Upper lobe of left lung (tissue), 4 donors: Measurements from ENCODE around the gene PDE4D.

Source experiments
- POLR2A ChIP-seq, 4 donors: fragments of 450-650 bp; IDR thresholded peaks; one replicate each; pipeline ENCODE4 v1.5.1; 2016 to 2017; ENCODE audit warnings: antibody characterized with exemption in 4 of 4, mild to moderate bottlenecking in 2 of 4
- TF ChIP-seq, protein P1 (sequence below), 6 experiments: fragments of 450-650 bp in 4 of 6; fragments of 200-600 bp in 2 of 6; sonication (generic) in 2 of 6; IDR thresholded peaks; one replicate each; pipeline ENCODE4 v1.5.1; 2016 to 2019; ENCODE audit warnings: antibody characterized with exemption in 6 of 6

DNA sequence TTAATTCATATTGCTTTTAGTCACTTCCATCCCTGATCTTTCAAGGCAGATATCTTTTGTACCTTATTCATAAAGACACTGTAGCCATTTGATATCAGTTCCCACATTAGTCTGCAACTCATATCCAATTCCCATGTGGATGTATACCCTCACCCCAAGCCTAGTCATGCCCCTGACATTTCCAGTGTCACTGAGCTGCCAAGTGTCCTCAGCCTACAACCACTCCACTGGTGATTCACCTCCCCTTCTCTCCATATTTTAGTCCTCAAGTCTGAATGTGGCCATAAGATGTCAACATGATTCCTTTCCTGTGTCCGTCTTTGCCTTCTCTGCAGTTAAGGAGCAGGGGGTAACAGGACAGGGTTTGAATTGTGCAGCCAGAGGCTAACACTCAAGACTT is 963.8 kb downstream of the PDE4D start:
- TF ChIP-seq, protein P1, sequence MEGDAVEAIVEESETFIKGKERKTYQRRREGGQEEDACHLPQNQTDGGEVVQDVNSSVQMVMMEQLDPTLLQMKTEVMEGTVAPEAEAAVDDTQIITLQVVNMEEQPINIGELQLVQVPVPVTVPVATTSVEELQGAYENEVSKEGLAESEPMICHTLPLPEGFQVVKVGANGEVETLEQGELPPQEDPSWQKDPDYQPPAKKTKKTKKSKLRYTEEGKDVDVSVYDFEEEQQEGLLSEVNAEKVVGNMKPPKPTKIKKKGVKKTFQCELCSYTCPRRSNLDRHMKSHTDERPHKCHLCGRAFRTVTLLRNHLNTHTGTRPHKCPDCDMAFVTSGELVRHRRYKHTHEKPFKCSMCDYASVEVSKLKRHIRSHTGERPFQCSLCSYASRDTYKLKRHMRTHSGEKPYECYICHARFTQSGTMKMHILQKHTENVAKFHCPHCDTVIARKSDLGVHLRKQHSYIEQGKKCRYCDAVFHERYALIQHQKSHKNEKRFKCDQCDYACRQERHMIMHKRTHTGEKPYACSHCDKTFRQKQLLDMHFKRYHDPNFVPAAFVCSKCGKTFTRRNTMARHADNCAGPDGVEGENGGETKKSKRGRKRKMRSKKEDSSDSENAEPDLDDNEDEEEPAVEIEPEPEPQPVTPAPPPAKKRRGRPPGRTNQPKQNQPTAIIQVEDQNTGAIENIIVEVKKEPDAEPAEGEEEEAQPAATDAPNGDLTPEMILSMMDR (IDR thresholded peaks at IDR 0.05), result no peak
- no peak for TF ChIP-seq POLR2A (IDR thresholded peaks at IDR 0.05)
